Colonic mucosa (tissue), 4 donors: ENCODE data around the gene CHST5. TPM values are rescaled to one million over a fixed set of nuclear protein-coding genes. Genes with fewer than 3 reads are reported as not detected.
"Not testable (repeated sequence)": the region's sequence is repeated elsewhere in the genome, so short reads cannot be mapped to it uniquely, and the experiment has no call there.

Experiments used
- DNase-seq: peaks from one replicate; pipeline ENCODE4 v3.0.0-alpha.2; 2020
- H3K27ac ChIP-seq: fragments of 200-600 bp; one replicate; pipeline ENCODE4 v1.8.0; 2021
- H3K27me3 ChIP-seq: fragments of 200-600 bp; one replicate; pipeline ENCODE4 v1.8.0; 2021
- H3K36me3 ChIP-seq: fragments of 200-600 bp; one replicate; pipeline ENCODE4 v1.8.0; 2021
- H3K4me1 ChIP-seq: fragments of 200-600 bp; one replicate; pipeline ENCODE4 v1.8.0; 2021; ENCODE audit warnings: mild to moderate bottlenecking
- H3K4me3 ChIP-seq: fragments of 200-600 bp; one replicate; pipeline ENCODE4 v1.8.0; 2021
- H3K9ac ChIP-seq, 2 donors: one replicate each; pipeline ENCODE4 v1.7.0; 2013; ENCODE audit warnings: control low read depth in 2 of 2, low read depth in 2 of 2, low read length in 2 of 2
- H3K9me3 ChIP-seq: fragments of 200-600 bp; one replicate; pipeline ENCODE4 v1.8.0; 2021
- intact Hi-C: fragments of 100-400 bp; cut with DNase I; formaldehyde crosslinking; loops from one replicate; pipeline ENCODE4 v1.14.1; 2022
- total RNA-seq, 2 donors: library from RNA; stranded (reverse); fragmentation: NEBNext Ultra II Directional in 1 of 2; extraction: Animal tissue kit (Norgen Biotek cat#: 25700) in 1 of 2; gene quantifications; one replicate each; pipeline ENCODE4 v1.2.1, GENCODE V29; 2021
- TF ChIP-seq, protein P1 (sequence below): fragments of 200-600 bp; IDR thresholded peaks from one replicate; pipeline ENCODE4 v1.8.0; 2022; ENCODE audit warnings: antibody characterized with exemption, mild to moderate bottlenecking
- donor health status: healthy.
- donor health status: DM: no; HTN: no; CAD: no.
- donor health status: DM: no; HTN: no; CAD: no.

CHST5 gene
- total RNA-seq, 2 donors from 2014 or later, result 107 to 142 TPM

- intact Hi-C loops, result no loop called here
- no peak overlapping the region for H3K9ac ChIP-seq
- no peaks in the 10 kb centered on the region for H3K4me1 ChIP-seq
- no peak overlapping the region for H3K4me3 ChIP-seq
- no peak overlapping the region for H3K27ac ChIP-seq
- TF ChIP-seq, protein P1, sequence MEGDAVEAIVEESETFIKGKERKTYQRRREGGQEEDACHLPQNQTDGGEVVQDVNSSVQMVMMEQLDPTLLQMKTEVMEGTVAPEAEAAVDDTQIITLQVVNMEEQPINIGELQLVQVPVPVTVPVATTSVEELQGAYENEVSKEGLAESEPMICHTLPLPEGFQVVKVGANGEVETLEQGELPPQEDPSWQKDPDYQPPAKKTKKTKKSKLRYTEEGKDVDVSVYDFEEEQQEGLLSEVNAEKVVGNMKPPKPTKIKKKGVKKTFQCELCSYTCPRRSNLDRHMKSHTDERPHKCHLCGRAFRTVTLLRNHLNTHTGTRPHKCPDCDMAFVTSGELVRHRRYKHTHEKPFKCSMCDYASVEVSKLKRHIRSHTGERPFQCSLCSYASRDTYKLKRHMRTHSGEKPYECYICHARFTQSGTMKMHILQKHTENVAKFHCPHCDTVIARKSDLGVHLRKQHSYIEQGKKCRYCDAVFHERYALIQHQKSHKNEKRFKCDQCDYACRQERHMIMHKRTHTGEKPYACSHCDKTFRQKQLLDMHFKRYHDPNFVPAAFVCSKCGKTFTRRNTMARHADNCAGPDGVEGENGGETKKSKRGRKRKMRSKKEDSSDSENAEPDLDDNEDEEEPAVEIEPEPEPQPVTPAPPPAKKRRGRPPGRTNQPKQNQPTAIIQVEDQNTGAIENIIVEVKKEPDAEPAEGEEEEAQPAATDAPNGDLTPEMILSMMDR, result no peak
- DNase-seq, result no peak
- no peaks in the 10 kb centered on the region for H3K27me3 ChIP-seq
- no peaks in the 10 kb centered on the region for H3K36me3 ChIP-seq
- no peaks in the 10 kb centered on the region for H3K9me3 ChIP-seq
Measured at GRCh38 chr16:75501359-75501758, 34.5 kb downstream of the CHST5 start.

- H3K9me3 ChIP-seq, H3K27ac ChIP-seq, H3K4me3 ChIP-seq, H3K9ac ChIP-seq, H3K36me3 ChIP-seq, intact Hi-C loops, H3K4me1 ChIP-seq, H3K27me3 ChIP-seq: not testable (repeated sequence)
- peak; percentile 62 for DNase-seq
Measured at GRCh38 chr16:75498605-75499322, 37.1 kb downstream of the CHST5 start.

DNA sequence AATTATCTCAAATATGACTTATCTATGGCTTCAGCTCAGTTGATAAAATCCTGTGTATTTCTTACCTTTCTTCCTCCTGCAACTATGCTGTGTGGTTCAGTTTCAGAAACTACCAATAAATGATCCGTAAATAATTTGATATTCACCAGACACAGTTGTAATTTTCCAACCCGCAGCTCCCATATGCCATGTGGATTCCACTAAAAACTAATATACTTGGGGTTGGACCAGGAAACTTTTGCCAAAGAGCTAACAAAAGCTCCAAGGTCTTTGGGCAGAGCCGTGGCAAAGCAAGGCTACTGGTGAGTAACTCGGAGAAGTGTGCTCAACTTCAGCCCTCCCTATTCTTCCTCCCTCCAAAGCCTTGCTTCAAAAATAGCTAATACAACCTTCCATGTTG is 38.4 kb downstream of the CHST5 start:
- TF ChIP-seq, protein P1, result no peak
- intact Hi-C loops, result no loop called here
- DNase-seq, result no peak

DNA sequence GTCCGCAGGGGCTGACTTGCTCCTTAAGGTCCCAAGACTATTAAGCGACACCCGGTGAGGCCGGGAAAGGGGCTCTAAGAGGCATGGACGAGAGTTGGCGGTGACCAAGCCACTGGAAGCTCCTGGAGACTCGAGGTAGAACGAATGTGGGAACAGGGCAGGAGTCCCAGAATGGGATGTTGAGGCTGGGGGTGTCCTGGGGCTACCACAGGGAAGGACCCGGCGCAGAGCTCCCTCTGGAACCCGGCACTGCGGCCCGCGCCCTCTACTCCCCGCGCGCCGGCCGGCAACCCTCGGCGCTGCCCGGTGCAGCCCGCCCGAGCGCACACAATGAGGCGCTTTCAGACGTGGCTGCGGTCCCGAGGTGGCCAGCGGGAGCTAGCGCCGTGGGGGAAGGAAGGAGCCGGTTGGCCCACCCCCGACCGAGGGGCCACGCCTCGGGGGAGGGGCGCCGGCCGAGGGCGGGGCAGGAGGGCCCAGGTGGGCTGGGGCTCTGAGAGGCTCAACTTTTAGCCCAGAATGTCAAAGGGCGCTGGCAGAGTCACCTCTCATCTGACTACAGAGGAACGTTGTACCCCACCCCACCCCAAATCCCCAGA is 40.7 kb downstream of the CHST5 start, which contains the start of gene CHST6:
Gene CHST6, minus strand, starts transcription at position 366 of the 599 bp plus-strand sequence. CDS start 15,613 bp downstream, outside the sequence.
- DNase-seq, result peak; percentile 43
- H3K4me3 ChIP-seq, result peak within 1 kb of the TSS; percentile 22
- no peaks in the 10 kb centered on the region for H3K9me3 ChIP-seq
- H3K9ac ChIP-seq, result peak within 1 kb of the TSS; percentile 43 to 46
- TF ChIP-seq, protein P1, result no peak
- H3K27ac ChIP-seq, result no peak within 1 kb of the TSS
- H3K4me1 ChIP-seq, result peaks cover 6% of the 10 kb centered on the region
- H3K36me3 ChIP-seq, result no peaks in the 10 kb centered on the region
- intact Hi-C loops, result no loop called here
- peaks cover 8% of the 10 kb centered on the region for H3K27me3 ChIP-seq

More for the DNA sequence above, 38.4 kb downstream of the CHST5 start:
- no peaks in the 10 kb centered on the region for H3K9me3 ChIP-seq
- no peaks in the 10 kb centered on the region for H3K36me3 ChIP-seq
- H3K27ac ChIP-seq, result no peak overlapping the region
- peaks cover 6% of the 10 kb centered on the region for H3K4me1 ChIP-seq
- H3K9ac ChIP-seq, result no peak overlapping the region
- H3K4me3 ChIP-seq, result no peak overlapping the region
- peaks cover 8% of the 10 kb centered on the region for H3K27me3 ChIP-seq

DNA sequence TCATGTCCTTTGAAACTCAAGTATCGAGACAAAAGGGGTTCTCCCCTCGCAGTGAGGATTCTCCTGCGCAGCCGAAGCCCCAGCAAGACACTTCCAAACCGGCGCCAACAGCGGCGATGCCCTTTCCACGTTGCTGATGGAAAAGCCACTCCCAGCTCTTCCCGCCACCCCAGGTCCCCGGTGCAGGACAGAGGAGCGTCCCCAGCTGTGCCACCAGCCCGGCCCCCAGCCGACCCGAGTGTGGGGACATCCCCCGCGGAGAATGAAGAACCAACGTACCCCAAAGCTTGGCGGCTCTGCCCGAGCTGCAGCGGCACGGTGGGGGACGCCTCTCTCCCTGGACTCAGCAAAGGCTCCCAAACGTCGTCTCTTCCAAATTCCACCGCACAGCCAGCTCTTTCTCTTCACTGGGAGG is 41.2 kb downstream of the CHST5 start:
- intact Hi-C loops, result no loop called here
- TF ChIP-seq, protein P1, result no peak
- DNase-seq, result no peak
- Histone ChIP-seq H3K36me3 (no peaks in the 10 kb centered on the region), H3K27ac (no peak overlapping the region), H3K4me3 (peak overlapping the region; percentile 22), H3K27me3 (peaks cover 8% of the 10 kb centered on the region), H3K9ac (peak overlapping the region; percentile 43 to 46), H3K4me1 (peaks cover 6% of the 10 kb centered on the region), H3K9me3 (no peaks in the 10 kb centered on the region)

DNA sequence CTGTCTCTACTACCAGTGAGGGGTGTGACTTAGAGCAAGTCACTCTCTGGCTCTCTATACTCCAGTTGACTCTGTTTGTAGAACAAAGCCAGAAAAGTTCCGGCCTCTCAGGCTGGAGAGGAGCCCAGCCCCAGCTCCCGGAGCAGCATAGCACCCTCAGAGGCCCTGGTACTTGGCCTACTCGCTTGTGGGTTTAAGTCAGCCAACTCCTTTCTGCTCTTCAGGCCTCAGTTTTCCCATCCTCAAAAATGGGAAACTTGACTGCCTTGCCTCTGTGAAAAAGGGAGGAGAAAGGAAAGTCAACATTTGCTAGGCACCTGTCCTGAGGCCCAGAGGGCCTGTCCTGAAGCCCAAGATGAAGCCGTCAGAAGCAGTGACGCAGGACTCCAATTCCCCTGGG is 41.7 kb downstream of the CHST5 start:
- no peak for DNase-seq
- TF ChIP-seq, protein P1, result no peak
- H3K4me3 ChIP-seq, result no peak overlapping the region
- H3K9me3 ChIP-seq, result no peaks in the 10 kb centered on the region
- no peak overlapping the region for H3K27ac ChIP-seq
- H3K4me1 ChIP-seq, result peaks cover 6% of the 10 kb centered on the region
- peaks cover 8% of the 10 kb centered on the region for H3K27me3 ChIP-seq
- H3K36me3 ChIP-seq, result no peaks in the 10 kb centered on the region
- intact Hi-C loops, result no loop called here
- H3K9ac ChIP-seq, result no peak overlapping the region
